GM12878 (cell line): ENCODE results near the gene BBLN. TPM values are rescaled to one million over a fixed set of nuclear protein-coding genes. Genes with fewer than 3 reads are reported as not detected.
"Not testable (repeated sequence)": the region's sequence is repeated elsewhere in the genome, so short reads cannot be mapped to it uniquely, and the experiment has no call there.

Source experiments
- ATAC-seq: fragments of 200-7000 bp; cut with Tn5 transposase; 3 replicates; pipeline ENCODE4 v1.9.1; 2020; ENCODE audit warnings: mild to moderate bottlenecking, moderate library complexity
- BruUV-seq: library from RNA; stranded (reverse); fragments of 400-500 nt; replicated peaks from 2 replicates; lab custom pipeline; 2021; lab: Mats Ljungman, UMichigan
- CTCF ChIA-PET: fragments of 300-600 bp; sonication (Branson Sonifier 250); formaldehyde crosslinking; extraction: SDS; loops from one replicate; lab custom pipeline; 2021; ENCODE audit warnings: inconsistent platforms; lab: Yijun Ruan, JAX
- POLR2A ChIA-PET: fragments of 350-600 bp; formaldehyde crosslinking; extraction: SDS; loops from one replicate; lab custom pipeline; 2021; ENCODE audit warnings: inconsistent platforms; lab: Charles Lee
- RAD21 ChIA-PET: fragments of 300-600 bp; sonication (Branson Sonifier 250); formaldehyde crosslinking; loops from one replicate; lab custom pipeline; 2023; ENCODE audit warnings: antibody characterized with exemption; ENCODE audit not compliant: unreplicated experiment; lab: Charles Lee
- SMC1A ChIA-PET: fragments of 300-600 bp; sonication (Branson Sonifier 250); formaldehyde crosslinking; loops from one replicate; lab custom pipeline; 2023; ENCODE audit not compliant: unreplicated experiment, uncharacterized antibody; lab: Charles Lee
- DNase-seq: peaks from one replicate; pipeline ENCODE4 v3.0.0-alpha.2; 2011; ENCODE audit warnings: low read depth, low spot score
- FAIRE-seq: peaks from 3 replicates; lab custom pipeline; 2011; peaks lifted over from hg19 to GRCh38; lab: Jason Lieb, UNC
- H2AFZ ChIP-seq: 2 replicates; pipeline ENCODE4 v1.6.0; 2011; ENCODE audit warnings: low read depth, low read length, control low read depth; ENCODE audit not compliant: control insufficient read depth
- H3K27ac ChIP-seq: 2 replicates; pipeline ENCODE4 v1.5.1; 2011; ENCODE audit warnings: control low read depth; ENCODE audit not compliant: control insufficient read depth, insufficient read depth
- H3K27me3 ChIP-seq, 2 experiments: replicated peaks in 1 of 2; 2 replicates each; pipeline versions ENCODE4 v1.6.0 to v1.6.1; 2011; ENCODE audit warnings: low read length in 1 of 2; ENCODE audit not compliant: control insufficient read depth in 2 of 2, insufficient read depth in 2 of 2
- H3K36me3 ChIP-seq, 2 experiments: 2 replicates each; pipeline ENCODE4 v1.5.1; 2011; ENCODE audit warnings: low read length in 1 of 2; ENCODE audit not compliant: control insufficient read depth in 2 of 2, insufficient read depth in 2 of 2
- H3K4me1 ChIP-seq: 2 replicates; pipeline ENCODE4 v1.6.1; 2011; ENCODE audit warnings: mild to moderate bottlenecking, low read length, moderate library complexity, mixed read lengths; ENCODE audit not compliant: control insufficient read depth, insufficient read depth
- H3K4me2 ChIP-seq: 2 replicates; pipeline ENCODE4 v1.6.0; 2011; ENCODE audit warnings: control low read depth; ENCODE audit not compliant: control insufficient read depth, insufficient read depth
- H3K4me3 ChIP-seq: fragments of 200-600 bp; sonication (generic); 2 replicates; pipeline ENCODE4 v1.5.1; 2016
- H3K79me2 ChIP-seq: 2 replicates; pipeline ENCODE4 v1.6.0; 2011; ENCODE audit warnings: low read length; ENCODE audit not compliant: control insufficient read depth, insufficient read depth
- H3K9ac ChIP-seq: 2 replicates; pipeline ENCODE4 v1.8.0; 2011; ENCODE audit warnings: low read length, control low read depth, mixed read lengths; ENCODE audit not compliant: control insufficient read depth, insufficient read depth
- H3K9me3 ChIP-seq: replicated peaks from 3 replicates; pipeline ENCODE4 v1.5.1; 2011; ENCODE audit warnings: mild to moderate bottlenecking, low read length; ENCODE audit not compliant: control insufficient read depth, insufficient read depth
- H4K20me1 ChIP-seq: 2 replicates; pipeline ENCODE4 v1.6.0; 2011; ENCODE audit not compliant: control insufficient read depth, insufficient read depth
- CBFB ChIP-seq: IDR thresholded peaks from 2 replicates; pipeline ENCODE4 v1.6.1; 2016; ENCODE audit warnings: antibody characterized with exemption, low read depth
- HCFC1 ChIP-seq: fragments of 150-350 bp; IDR thresholded peaks from 2 replicates; pipeline ENCODE4 v1.6.1; 2014; ENCODE audit warnings: low read length
- MXI1 ChIP-seq: fragments of 150-350 bp; IDR thresholded peaks from 2 replicates; pipeline ENCODE4 v1.6.1; 2011; ENCODE audit warnings: low read depth, mild to moderate bottlenecking, inconsistent platforms, low read length, improper control_type of control experiment
- NFXL1 ChIP-seq: fragments of 450-650 bp; IDR thresholded peaks from 2 replicates; pipeline ENCODE4 v1.6.1; 2017; ENCODE audit warnings: antibody characterized with exemption, mild to moderate bottlenecking, borderline replicate concordance
- RAD51 ChIP-seq: fragments of 450-650 bp; IDR thresholded peaks from 2 replicates; pipeline ENCODE4 v1.6.1; 2016; ENCODE audit warnings: moderate library complexity, mild to moderate bottlenecking, inconsistent platforms
- RB1 ChIP-seq: fragments of 450-650 bp; formaldehyde crosslinking; IDR thresholded peaks from 2 replicates; pipeline ENCODE4 v1.6.1; 2017; ENCODE audit warnings: mild to moderate bottlenecking, borderline replicate concordance
- SIN3A ChIP-seq: IDR thresholded peaks from 2 replicates; pipeline ENCODE4 v1.6.1; 2012; ENCODE audit warnings: low read depth, low read length, improper control_type of control experiment
- SMAD1 ChIP-seq: fragments of 450-650 bp; IDR thresholded peaks from 2 replicates; pipeline ENCODE4 v1.6.1; 2018; ENCODE audit warnings: mild to moderate bottlenecking, low read depth; ENCODE audit not compliant: partially characterized antibody
- SP1 ChIP-seq: IDR thresholded peaks from one replicate; pipeline ENCODE4 v1.6.1; 2011; ENCODE audit warnings: low read depth, low read length
- SREBF1 ChIP-seq: IDR thresholded peaks from 2 replicates; pipeline ENCODE4 v1.6.1; 2012; ENCODE audit warnings: mild to moderate bottlenecking, low read length
- STAT1 ChIP-seq: fragments of 450-650 bp; conservative IDR thresholded peaks from 2 replicates; pipeline ENCODE4 v1.6.1; 2014; ENCODE audit warnings: antibody characterized with exemption, mild to moderate bottlenecking
- ZBTB4 ChIP-seq: fragments of 450-650 bp; formaldehyde crosslinking; IDR thresholded peaks from 2 replicates; pipeline ENCODE4 v1.4.0; 2022; ENCODE audit warnings: mild to moderate bottlenecking, moderate library complexity
- WGBS: methylation state at CpG from one replicate; pipeline ENCODE4 v1.1.6; 2016; ENCODE audit warnings: low lambda C conversion rate; ENCODE audit not compliant: insufficient replicate concordance, insufficient coverage; ENCODE audit errors: missing lambda C conversion rate; 5-methylcytosine and 5-hydroxymethylcytosine counted together
- in situ Hi-C: fragments of 300-500 bp; cut with MboI; formaldehyde crosslinking; loops from 9 replicates; pipeline ENCODE4 v1.14.3; 2018; ENCODE audit warnings: mixed read lengths
- intact Hi-C: fragments of 100-400 bp; cut with micrococcal nuclease; formaldehyde crosslinking; loops from one replicate; pipeline ENCODE4 v1.14.2; 2022; ENCODE audit not compliant: unreplicated experiment
- polyA plus RNA-seq, 11 experiments: library from polyadenylated mRNA; depleted of rRNA in 4 of 11; unstranded in 6 of 11; stranded (reverse) in 5 of 11; fragments of >200 nt; fragmentation: Nextera tagmentation in 4 of 11; fragmentation: Illumina TruSeq in 1 of 11; extraction: Ambion mirVana in 4 of 11; extraction: Trizol in 1 of 11; gene quantifications; 1 replicate in 1 of 11; 2 replicates in 10 of 11; pipeline versions ENCODE4 v1.2.1 to v1.2.3, GENCODE V29; 2011 to 2016; ENCODE audit warnings: inconsistent platforms in 2 of 11, missing spikeins in 2 of 11, low read depth in 1 of 11
- total RNA-seq, 4 experiments: library from RNA; depleted of rRNA in 3 of 4; stranded (reverse); fragments of >200 nt in 3 of 4; fragmentation: Illumina TruSeq in 1 of 4; extraction: Trizol in 1 of 4; gene quantifications; 2 replicates each; pipeline versions ENCODE4 v1.2.1 to v1.2.3, GENCODE V29; 2013 to 2021

BBLN gene
- total and polyA plus RNA-seq, 10 of the 15 experiments (the other 5 are each of a cell fraction or from before 2014, with no cell fraction given) = 3.8 to 194 (median 66.2) TPM

DNA sequence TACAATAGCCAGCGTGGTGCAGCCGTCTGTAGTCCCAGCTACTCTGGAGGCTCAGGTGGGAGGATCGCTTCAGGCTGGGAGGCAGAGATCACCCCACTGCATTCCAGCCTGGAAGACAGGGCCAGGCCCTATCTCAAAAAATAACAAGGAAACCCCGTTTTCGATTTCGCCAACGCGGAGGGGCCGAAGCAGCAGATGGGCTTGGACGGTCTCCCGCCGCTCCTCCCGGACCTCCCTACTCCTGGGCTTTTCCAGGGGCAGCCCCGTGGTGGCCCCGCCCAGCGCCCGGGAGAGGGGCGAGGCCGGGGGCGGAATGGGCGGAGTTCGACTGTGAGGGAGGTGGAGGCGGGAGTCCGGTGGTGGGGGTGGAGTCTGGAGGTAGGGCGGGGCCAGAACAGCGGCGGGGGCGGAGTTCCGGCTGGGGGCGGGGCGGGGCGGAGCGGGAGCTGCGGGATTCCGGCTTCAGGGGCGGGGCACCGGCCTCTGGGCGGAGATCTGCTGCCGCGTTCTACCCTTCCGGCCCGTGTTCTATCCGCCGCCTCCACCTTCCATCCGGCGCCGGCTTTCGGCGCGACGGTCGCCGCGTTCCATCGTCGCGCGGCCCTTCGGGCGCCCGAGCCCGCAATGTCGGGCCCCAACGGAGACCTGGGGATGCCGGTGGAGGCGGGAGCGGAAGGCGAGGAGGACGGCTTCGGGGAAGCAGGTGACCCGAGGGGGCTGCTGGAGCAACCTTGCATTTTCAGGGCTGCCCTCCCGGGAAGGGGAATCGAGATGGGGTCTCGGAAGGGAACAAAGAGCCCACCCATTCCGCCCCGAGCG, at the start of gene BBLN (continued):
- TF ChIP-seq ZBTB4 (CRISPR knock-in tag) = no peak
- TF ChIP-seq MXI1 = no peak
- no peak for TF ChIP-seq SMAD1
- peak; percentile 58 for TF ChIP-seq HCFC1
- TF ChIP-seq NFXL1 = no peak
- peak; percentile 42 for TF ChIP-seq SP1
- no peak for TF ChIP-seq SREBF1
- peak; percentile 42; the same call in 1 of the 2 replicates for TF ChIP-seq RB1
- no peak for TF ChIP-seq RAD51
- TF ChIP-seq CBFB = no peak
- TF ChIP-seq STAT1 = 0 out of 2 replicates have a peak, but pooled peaks have one; percentile 32
- no peak for TF ChIP-seq SIN3A

GRCh38 chr9:128111726-128112125, 48.3 kb upstream of the BBLN start:
- H3K27ac ChIP-seq, SMC1A ChIA-PET, H3K9me3 ChIP-seq, H3K79me2 ChIP-seq, ATAC-seq, FAIRE-seq, H3K9ac ChIP-seq, in situ Hi-C loops, H3K4me3 ChIP-seq, intact Hi-C loops, H4K20me1 ChIP-seq, DNase-seq, H3K27me3 ChIP-seq, H3K4me2 ChIP-seq, BruUV-seq, RAD21 ChIA-PET, POLR2A ChIA-PET, H2AFZ ChIP-seq: not testable (repeated sequence)
- CTCF ChIA-PET = interaction anchor here (2.1 kb wide), 1 partner anchor 13 kb away, joined by 10 read pairs; no protein-coding TSS in a partner anchor
- WGBS = 82% methylated on average over 12 of the region's 12 CpGs
- H3K36me3 ChIP-seq = peaks cover 10 to 17% of the 10 kb centered on the region in 2 experiments
- peaks cover 22% of the 10 kb centered on the region for H3K4me1 ChIP-seq
